ENCODE measurements around the gene SPACA4.
A peak's percentile ranks its signal among the peaks of the same experiment; 100 is the strongest.
"Not testable (repeated sequence)": the region's sequence is repeated elsewhere in the genome, so short reads cannot be mapped to it uniquely, and the experiment has no call there.

The SPACA4 gene

GRCh38 chr19:48606463-48607358 lies at the start of gene SPACA4:
SPACA4 (plus strand) TSS chr19:48606742; CDS start chr19:48606979, 237 bp downstream.
- no peak for DNase-seq

GRCh38 chr19:48556825-48557224 lies 49.7 kb upstream of the SPACA4 start:
- DNase-seq, result no peak

GRCh38 chr19:48558018-48558684 lies 48.4 kb upstream of the SPACA4 start:
- peak; percentile 51 for DNase-seq

- DNase-seq, result peak; percentile 24
Observed at GRCh38 chr19:48560095-48560530, 46.4 kb upstream of the SPACA4 start.

- no peak for DNase-seq
Observed at GRCh38 chr19:48561412-48561811, 45.1 kb upstream of the SPACA4 start.

GRCh38 chr19:48565090-48565489 lies 41.5 kb upstream of the SPACA4 start:
- DNase-seq, result no peak

- peak; percentile 42 for DNase-seq
Observed at GRCh38 chr19:48568345-48568886, 38.1 kb upstream of the SPACA4 start.

GRCh38 chr19:48569814-48570213 lies 36.7 kb upstream of the SPACA4 start:
- no peak for DNase-seq

- no peak for DNase-seq
Observed at GRCh38 chr19:48571378-48572162, 35.0 kb upstream of the SPACA4 start.

- DNase-seq, result no peak
Observed at GRCh38 chr19:48573163-48573505, 33.4 kb upstream of the SPACA4 start.

GRCh38 chr19:48575931-48576622 lies 30.5 kb upstream of the SPACA4 start:
- DNase-seq, result no peak

- not testable (repeated sequence) for DNase-seq
Observed at GRCh38 chr19:48577908-48578307, 28.6 kb upstream of the SPACA4 start.

- DNase-seq, result no peak
Observed at GRCh38 chr19:48578891-48579290, 27.7 kb upstream of the SPACA4 start.

- no peak for DNase-seq
Observed at GRCh38 chr19:48582168-48582567, 24.4 kb upstream of the SPACA4 start.

GRCh38 chr19:48587387-48587786 lies 19.2 kb upstream of the SPACA4 start:
- no peak for DNase-seq

- peak; percentile 95 for DNase-seq
Observed at GRCh38 chr19:48588670-48589401, 17.7 kb upstream of the SPACA4 start.

GRCh38 chr19:48591021-48591420 lies 15.5 kb upstream of the SPACA4 start:
- peak; percentile 34 for DNase-seq

- DNase-seq, result no peak
Observed at GRCh38 chr19:48595171-48595570, 11.4 kb upstream of the SPACA4 start.

- DNase-seq, result no peak
Observed at GRCh38 chr19:48595833-48596232, 10.7 kb upstream of the SPACA4 start.

- no peak for DNase-seq
Observed at GRCh38 chr19:48596237-48596636, 10.3 kb upstream of the SPACA4 start.

- DNase-seq, result no peak
Observed at GRCh38 chr19:48596679-48597465, 9.7 kb upstream of the SPACA4 start.
